Heart right ventricle (tissue), 16 donors: ENCODE measurements around the gene BARHL1. TPM values are rescaled to one million over a fixed set of nuclear protein-coding genes. Genes with fewer than 3 reads are reported as not detected.
A peak's percentile ranks its signal among the peaks of the same experiment; 100 is the strongest.

ENCODE experiments used
- ATAC-seq, 8 donors: fragments of 200-7000 bp; cut with Tn5 transposase; one replicate each; pipeline ENCODE4 v1.9.1; 2020; ENCODE audit warnings: mild to moderate bottlenecking in 8 of 8, moderate library complexity in 8 of 8, moderate number of reproducible peaks in 1 of 8
- DNase-seq, 2 donors: peaks; one replicate each; pipeline ENCODE4 v3.0.0-alpha.2; 2020
- H3K27ac ChIP-seq, 10 donors: fragments of 200-600 bp; sonication (generic) in 2 of 10; one replicate each; pipeline versions ENCODE4 v1.5.0 to v1.8.0; 2020 to 2022; ENCODE audit warnings: mild to moderate bottlenecking in 3 of 10
- H3K27me3 ChIP-seq, 7 donors: fragments of 200-600 bp; one replicate each; pipeline ENCODE4 v1.8.0; 2021 to 2022; ENCODE audit warnings: mild to moderate bottlenecking in 2 of 7
- H3K36me3 ChIP-seq, 9 donors: fragments of 200-600 bp; sonication (generic) in 1 of 9; one replicate each; pipeline versions ENCODE4 v1.5.0 to v1.8.0; 2020 to 2022; ENCODE audit warnings: mild to moderate bottlenecking in 2 of 9
- H3K4me1 ChIP-seq, 9 donors: fragments of 200-600 bp; sonication (generic) in 1 of 9; one replicate each; pipeline versions ENCODE4 v1.5.0 to v1.8.0; 2020 to 2022; ENCODE audit warnings: mild to moderate bottlenecking in 4 of 9
- H3K4me3 ChIP-seq, 10 donors: fragments of 200-600 bp; sonication (generic) in 2 of 10; one replicate each; pipeline versions ENCODE4 v1.5.0 to v1.8.0; 2020 to 2022; ENCODE audit warnings: mild to moderate bottlenecking in 7 of 10, moderate library complexity in 2 of 10
- H3K9me3 ChIP-seq, 11 donors: fragments of 200-600 bp in 10 of 11; sonication (generic) in 2 of 11; one replicate each; pipeline versions ENCODE4 v1.5.0 to v1.8.0; 2013 to 2022; ENCODE audit warnings: mild to moderate bottlenecking in 2 of 11, control low read depth in 1 of 11, moderate library complexity in 1 of 11
- WGBS, 2 donors: extraction: QIAGEN DNeasy Blood & Tissue Kit; methylation state at CpG; one replicate each; pipeline ENCODE4 v1.1.7; 2013; ENCODE audit warnings: inconsistent platforms in 1 of 2; 5-methylcytosine and 5-hydroxymethylcytosine counted together
- intact Hi-C, 10 donors: fragments of 100-400 bp; cut with DNase I; formaldehyde crosslinking; loops; one replicate each; pipeline versions ENCODE4 v1.11.1 to v1.14.2; 2022
- polyA plus RNA-seq, 2 donors: library from polyadenylated mRNA; stranded (reverse); fragments of 200-250 nt; gene quantifications; one replicate each; pipeline ENCODE4 v1.2.3, GENCODE V29; 2013
- total RNA-seq, 10 donors: library from RNA; stranded (reverse); fragmentation: NEBNext Ultra II Directional in 3 of 10; extraction: Animal tissue kit (Norgen Biotek cat#: 25700) in 3 of 10; gene quantifications; one replicate each; pipeline versions ENCODE4 v1.2.1 to v1.2.4, GENCODE V29; 2021 to 2023
- TF ChIP-seq, protein P1 (sequence below), 9 donors: fragments of 200-600 bp; sonication (generic) in 2 of 9; IDR thresholded peaks; one replicate each; pipeline versions ENCODE4 v1.5.0 to v1.8.0; 2021 to 2022; ENCODE audit warnings: antibody characterized with exemption in 9 of 9, mild to moderate bottlenecking in 5 of 9, moderate library complexity in 1 of 9
- donor health status: Arrhythmogenic right ventricular cardiomyopathy.
- donor health status: ischemic (EF 13 %, LVEDD 7.1; RV severe dilation, severe dysfunction).
- donor health status: healthy with polysubstance abuse.
- donor health status: DM: no; HTN: yes; CAD: no.
- donor health status: DM: no; HTN: no; CAD: no.
- donor health status: ischemic (EF 25% LVEDD 6.9; RV normal size, moderate dysfunction).
- donor health status: ischemic (EF 25% LVEDD 5.7; RV mildly dilated, moderate dysfunction).
- donor health status: healthy.
- donor health status: DM: yes; HTN: yes; CAD: no.
- donor health status: Ischemic cardiomyopathy.
- donor health status: ischemic (EF 35%, LVEDD 5.7; RV mildly dilated, moderate dysfunction).
- donor health status: nonischemic (EF 11% LVEDD 7.7; RV severe dilation, severe dysfunction).
- donor health status: DM: yes; HTN: yes; CAD: no.
- donor health status: PGD.
- donor health status: ischemic (EF 29% LVEDD 5.4; RV normal size, mild dysfunction).
- donor health status: nonischemic (EF 23%, LVEDD 6.1; RV moderate dilation, normal function).

Gene BARHL1
- total and polyA plus RNA-seq, 12 donors: not detected

GRCh38 chr9:132571806-132572600, 10.4 kb upstream of the BARHL1 start:
- Histone ChIP-seq H3K9me3 (no peaks in the 10 kb centered on the region), H3K4me3 (no peak overlapping the region), H3K27me3 (peaks cover 0 to 41% (median 31%) of the 10 kb centered on the region in 7 donors), H3K36me3 (no peaks in the 10 kb centered on the region), H3K4me1 (no peaks in the 10 kb centered on the region), H3K27ac (no peak overlapping the region)
- DNase-seq (no peak), ATAC-seq (no peak)
- 75 to 78% methylated on average over 15 of the region's 15 CpGs for WGBS, 2 donors
- TF ChIP-seq, protein P1, sequence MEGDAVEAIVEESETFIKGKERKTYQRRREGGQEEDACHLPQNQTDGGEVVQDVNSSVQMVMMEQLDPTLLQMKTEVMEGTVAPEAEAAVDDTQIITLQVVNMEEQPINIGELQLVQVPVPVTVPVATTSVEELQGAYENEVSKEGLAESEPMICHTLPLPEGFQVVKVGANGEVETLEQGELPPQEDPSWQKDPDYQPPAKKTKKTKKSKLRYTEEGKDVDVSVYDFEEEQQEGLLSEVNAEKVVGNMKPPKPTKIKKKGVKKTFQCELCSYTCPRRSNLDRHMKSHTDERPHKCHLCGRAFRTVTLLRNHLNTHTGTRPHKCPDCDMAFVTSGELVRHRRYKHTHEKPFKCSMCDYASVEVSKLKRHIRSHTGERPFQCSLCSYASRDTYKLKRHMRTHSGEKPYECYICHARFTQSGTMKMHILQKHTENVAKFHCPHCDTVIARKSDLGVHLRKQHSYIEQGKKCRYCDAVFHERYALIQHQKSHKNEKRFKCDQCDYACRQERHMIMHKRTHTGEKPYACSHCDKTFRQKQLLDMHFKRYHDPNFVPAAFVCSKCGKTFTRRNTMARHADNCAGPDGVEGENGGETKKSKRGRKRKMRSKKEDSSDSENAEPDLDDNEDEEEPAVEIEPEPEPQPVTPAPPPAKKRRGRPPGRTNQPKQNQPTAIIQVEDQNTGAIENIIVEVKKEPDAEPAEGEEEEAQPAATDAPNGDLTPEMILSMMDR (IDR thresholded peaks at IDR 0.05): no peak
- intact Hi-C loops: loop anchor here in 2 of 10 donors (2.0 to 5.0 kb wide), 3 partner anchors 63 to 160 kb away; partner anchors contain the start of gene CFAP77 (in 1 of the 2)

DNA sequence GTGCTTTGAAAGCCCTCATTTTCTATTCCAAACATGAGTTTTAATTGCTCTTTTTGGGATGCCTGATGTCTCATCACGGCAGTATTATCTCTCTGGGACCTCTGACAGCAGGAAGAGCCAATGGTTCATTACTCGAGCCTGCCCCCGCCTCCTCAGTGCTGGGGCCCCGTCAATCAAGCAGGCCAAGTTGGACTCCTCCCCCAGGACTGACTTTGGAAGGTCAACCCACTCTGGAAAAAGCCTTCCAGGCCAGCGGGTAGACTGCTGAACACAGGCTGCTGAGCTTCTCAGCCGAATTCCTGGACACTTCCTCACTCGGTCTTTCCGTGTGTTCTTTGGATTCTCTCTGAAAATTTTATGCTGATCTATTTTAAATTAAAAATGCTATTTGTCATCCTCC, 9.5 kb upstream of the BARHL1 start:
- intact Hi-C loops: loop anchor here in 1 of 10 donors (5.0 kb wide), 2 partner anchors 66 to 161 kb away; partner anchors contain the start of gene CFAP77
- H3K27me3 ChIP-seq: peaks cover 0 to 49% (median 40%) of the 10 kb centered on the region in 7 donors
- no peak overlapping the region for H3K4me3 ChIP-seq
- WGBS, 2 donors: 24 to 33% methylated on average over 8 of the region's 8 CpGs
- H3K9me3 ChIP-seq: no peaks in the 10 kb centered on the region
- TF ChIP-seq, protein P1 (IDR thresholded peaks at IDR 0.05): no peak
- no peaks in the 10 kb centered on the region for H3K36me3 ChIP-seq
- ATAC-seq: peak in 2 of 8 donors; percentile 42 to 61
- H3K27ac ChIP-seq: no peak overlapping the region
- DNase-seq: no peak
- peaks cover 0 to 4% (median 0%) of the 10 kb centered on the region in 9 donors for H3K4me1 ChIP-seq

DNA sequence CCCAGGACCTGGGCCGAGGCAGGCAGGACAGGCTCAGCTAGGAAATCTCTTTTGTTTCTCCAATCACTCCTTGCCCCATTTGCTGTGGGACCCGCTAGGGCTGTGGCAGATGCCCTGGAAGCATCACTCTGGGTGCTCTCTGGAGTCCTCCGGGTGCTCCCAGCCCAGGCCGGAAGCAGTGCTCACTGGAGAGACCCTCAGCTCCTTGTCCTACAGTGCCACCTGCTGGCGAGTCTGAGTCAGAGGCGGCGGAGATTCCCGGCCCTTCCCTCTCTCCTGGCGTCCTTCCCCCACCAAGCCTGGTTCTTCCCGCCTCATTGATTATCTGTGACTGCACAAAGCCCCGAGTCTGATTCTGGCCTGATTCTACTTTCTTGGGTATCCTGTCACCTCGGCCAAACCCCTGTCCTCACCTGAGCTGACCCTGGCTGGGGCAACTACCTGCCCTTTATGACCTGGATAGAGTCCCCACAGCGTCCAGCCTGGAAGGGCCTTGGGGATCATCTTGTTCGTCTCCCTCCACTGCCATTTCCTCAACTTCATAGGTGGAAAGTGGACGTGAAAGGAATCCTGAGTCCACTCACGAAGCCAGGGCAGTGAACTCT, 7.3 kb upstream of the BARHL1 start:
- no peaks in the 10 kb centered on the region for H3K36me3 ChIP-seq
- no peak overlapping the region for H3K4me3 ChIP-seq
- intact Hi-C loops: loop anchor here in 9 of 10 donors (1.0 to 5.0 kb wide), 8 partner anchors 68 to 222 kb away; partner anchors contain the start of gene CFAP77 (in 6 of the 9)
- H3K9me3 ChIP-seq: no peaks in the 10 kb centered on the region
- 11 to 13% methylated on average over 16 of the region's 16 CpGs for WGBS, 2 donors
- H3K4me1 ChIP-seq: peaks cover 0 to 5% (median 0%) of the 10 kb centered on the region in 9 donors
- DNase-seq (peak; percentile 67 to 71), ATAC-seq (peak; percentile 51 to 89 (median 86))
- H3K27ac ChIP-seq: no peak overlapping the region
- H3K27me3 ChIP-seq: peaks cover 14 to 71% (median 62%) of the 10 kb centered on the region in 7 donors
- TF ChIP-seq, protein P1 (IDR thresholded peaks at IDR 0.05): peak; percentile 45 to 85 (median 77)

DNA sequence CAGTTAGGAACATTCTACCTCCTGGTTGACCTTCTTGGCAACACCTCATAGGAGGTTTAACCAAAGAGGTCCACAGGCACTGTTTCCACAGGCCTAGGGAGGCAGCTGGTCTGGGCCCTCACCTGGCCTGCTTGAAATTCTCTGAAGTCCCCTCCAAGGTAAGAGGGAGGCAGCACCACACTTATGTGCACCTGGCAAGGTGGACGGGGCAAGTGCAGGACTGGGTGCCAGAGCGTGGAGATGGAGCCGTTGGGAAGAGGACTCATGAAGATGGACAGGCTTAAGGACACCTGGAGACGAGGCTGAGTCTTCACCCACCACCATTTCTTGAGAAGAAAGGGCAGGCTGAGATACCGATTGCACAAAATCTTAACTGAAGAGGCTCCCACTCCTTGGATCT, 6.6 kb upstream of the BARHL1 start:
- DNase-seq (no peak), ATAC-seq (no peak)
- H3K9me3 ChIP-seq: no peaks in the 10 kb centered on the region
- H3K4me3 ChIP-seq: no peak overlapping the region
- H3K27ac ChIP-seq: no peak overlapping the region
- 74 to 79% methylated on average over 5 of the region's 5 CpGs for WGBS, 2 donors
- TF ChIP-seq, protein P1 (IDR thresholded peaks at IDR 0.05): no peak
- intact Hi-C loops: loop anchor here in 9 of 10 donors (1.0 to 5.0 kb wide), 8 partner anchors 69 to 221 kb away; partner anchors contain the start of gene CFAP77 (in 6 of the 9)
- H3K4me1 ChIP-seq: peaks cover 0 to 5% (median 0%) of the 10 kb centered on the region in 9 donors
- no peaks in the 10 kb centered on the region for H3K36me3 ChIP-seq
- H3K27me3 ChIP-seq: peaks cover 20 to 78% (median 69%) of the 10 kb centered on the region in 7 donors
